ENCODE results near the gene EIF1.

EIF1 gene

DNA sequence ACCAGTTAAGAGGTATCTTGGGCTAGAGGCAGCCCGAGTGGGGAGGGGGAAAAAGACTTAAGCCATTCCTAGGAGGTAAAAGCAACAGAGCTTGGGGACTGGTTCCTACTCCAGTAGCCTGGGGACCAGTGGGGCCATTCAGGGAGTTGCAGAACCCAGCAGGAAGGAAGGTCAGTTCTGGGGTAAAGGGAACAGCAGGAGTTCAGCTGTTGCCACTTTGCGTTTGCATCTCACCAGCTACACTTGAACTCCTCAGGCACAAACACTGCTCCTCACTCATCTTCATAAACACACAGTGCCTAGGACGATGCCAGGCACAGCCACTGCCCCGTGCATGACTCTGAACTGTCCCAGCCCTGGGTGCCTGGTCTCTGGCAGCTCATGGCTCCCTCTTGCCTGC lies 41.8 kb downstream of the EIF1 start:
- no peak for ATAC-seq
- TF ChIP-seq ISL1 (CRISPR knock-in tag; IDR thresholded peaks at IDR 0.05) (no peak), ZNF565 (CRISPR knock-in tag; conservative IDR thresholded peaks at IDR 0.05; ENCODE audit: low read depth) (no peak), RARB (CRISPR knock-in tag; IDR thresholded peaks at IDR 0.05) (no peak), CSDC2 (CRISPR knock-in tag; IDR thresholded peaks at IDR 0.05) (no peak), ZFP3 (CRISPR knock-in tag; IDR thresholded peaks at IDR 0.05) (no peak), ZNF70 (CRISPR knock-in tag; IDR thresholded peaks at IDR 0.05) (no peak), OSR1 (CRISPR knock-in tag; IDR thresholded peaks at IDR 0.05) (no peak), TCF4 (CRISPR knock-in tag; IDR thresholded peaks at IDR 0.05; ENCODE audit: borderline replicate concordance) (no peak), ZC3H10 (CRISPR knock-in tag; IDR thresholded peaks at IDR 0.05) (no peak), ARNTL (CRISPR knock-in tag; IDR thresholded peaks at IDR 0.05; ENCODE audit: borderline replicate concordance, low read depth) (no peak), ESRRG (CRISPR knock-in tag; IDR thresholded peaks at IDR 0.05) (no peak)
- TF ChIP-seq, protein P1, sequence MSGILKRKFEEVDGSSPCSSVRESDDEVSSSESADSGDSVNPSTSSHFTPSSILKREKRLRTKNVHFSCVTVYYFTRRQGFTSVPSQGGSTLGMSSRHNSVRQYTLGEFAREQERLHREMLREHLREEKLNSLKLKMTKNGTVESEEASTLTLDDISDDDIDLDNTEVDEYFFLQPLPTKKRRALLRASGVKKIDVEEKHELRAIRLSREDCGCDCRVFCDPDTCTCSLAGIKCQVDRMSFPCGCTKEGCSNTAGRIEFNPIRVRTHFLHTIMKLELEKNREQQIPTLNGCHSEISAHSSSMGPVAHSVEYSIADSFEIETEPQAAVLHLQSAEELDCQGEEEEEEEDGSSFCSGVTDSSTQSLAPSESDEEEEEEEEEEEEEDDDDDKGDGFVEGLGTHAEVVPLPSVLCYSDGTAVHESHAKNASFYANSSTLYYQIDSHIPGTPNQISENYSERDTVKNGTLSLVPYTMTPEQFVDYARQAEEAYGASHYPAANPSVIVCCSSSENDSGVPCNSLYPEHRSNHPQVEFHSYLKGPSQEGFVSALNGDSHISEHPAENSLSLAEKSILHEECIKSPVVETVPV (CRISPR knock-in tag; IDR thresholded peaks at IDR 0.05), result no peak

DNA sequence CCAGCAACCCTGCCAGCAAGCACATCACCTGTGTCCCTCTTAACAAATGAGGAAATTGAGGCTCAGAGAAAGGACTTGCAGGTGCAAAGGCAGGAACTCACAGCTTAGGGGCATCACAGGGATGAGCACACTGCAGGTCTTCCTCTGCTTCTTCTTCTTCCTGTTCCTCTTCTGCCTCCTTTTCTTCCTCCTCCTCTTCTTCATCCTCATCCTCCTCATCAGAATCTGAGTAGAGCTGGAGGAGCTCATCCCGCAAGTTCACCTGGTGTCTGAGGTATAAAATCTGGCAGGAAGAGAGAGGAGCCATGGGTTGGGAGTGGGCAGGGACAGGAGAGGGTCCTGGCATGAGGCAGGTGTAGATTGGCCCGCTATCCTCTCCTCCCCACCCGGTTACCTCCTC lies 43.2 kb downstream of the EIF1 start:
- TF ChIP-seq GLIS3 (CRISPR knock-in tag; IDR thresholded peaks at IDR 0.05), result no peak
- TF ChIP-seq ARNTL (CRISPR knock-in tag; IDR thresholded peaks at IDR 0.05; ENCODE audit: borderline replicate concordance, low read depth), result no peak
- TF ChIP-seq ZNF8 (CRISPR knock-in tag; IDR thresholded peaks at IDR 0.05), result no peak
- no peak for TF ChIP-seq ISL1 (CRISPR knock-in tag; IDR thresholded peaks at IDR 0.05)
- no peak for TF ChIP-seq RARB (CRISPR knock-in tag; IDR thresholded peaks at IDR 0.05)
- no peak for ATAC-seq

DNA sequence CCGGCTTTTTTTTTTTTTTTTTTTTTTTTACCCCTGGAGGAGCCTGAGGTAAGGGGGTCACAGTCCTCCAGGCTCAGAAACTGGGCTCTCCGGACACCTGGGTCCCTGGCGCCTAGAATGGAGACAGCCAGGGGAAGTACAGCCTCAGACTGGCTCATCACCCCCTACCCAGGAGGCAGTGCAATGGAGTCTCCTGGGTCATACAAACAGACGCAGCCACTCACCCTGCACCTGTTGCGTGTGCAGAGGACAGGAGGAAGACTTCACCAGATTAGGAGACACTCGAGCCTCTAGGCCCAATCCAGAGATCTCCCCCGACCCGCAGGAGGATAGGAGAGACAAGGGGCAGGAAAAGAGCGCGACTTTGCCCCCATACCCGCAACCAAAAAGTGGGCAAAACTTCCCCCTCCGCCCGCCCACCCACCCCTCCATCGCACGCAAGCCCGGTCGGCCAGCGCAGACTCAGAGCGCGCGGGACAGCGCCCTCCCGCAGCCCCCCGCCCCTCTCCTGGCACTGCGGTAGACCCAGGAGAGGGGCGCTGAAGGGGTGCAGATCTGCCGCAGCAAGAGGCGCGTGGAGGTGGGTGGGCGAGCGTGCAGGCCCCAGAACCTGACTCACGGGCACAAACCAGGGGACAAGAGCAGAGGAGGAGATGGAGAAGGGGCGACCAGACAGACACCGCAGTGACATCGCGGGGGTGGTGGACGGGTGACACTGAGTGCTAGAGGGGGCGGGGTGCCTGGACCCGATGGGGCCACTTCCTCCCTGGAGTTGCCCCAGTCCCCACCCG lies 44.9 kb downstream of the EIF1 start:
- TF ChIP-seq ARNTL (CRISPR knock-in tag; IDR thresholded peaks at IDR 0.05; ENCODE audit: borderline replicate concordance, low read depth), result no peak
- TF ChIP-seq CSDC2 (CRISPR knock-in tag; IDR thresholded peaks at IDR 0.05), result no peak
- no peak for TF ChIP-seq CREB5 (CRISPR knock-in tag; IDR thresholded peaks at IDR 0.05; ENCODE audit: low read depth)
- no peak for TF ChIP-seq TOX (CRISPR knock-in tag; IDR thresholded peaks at IDR 0.05; ENCODE audit: borderline replicate concordance)
- no peak for ATAC-seq

DNA sequence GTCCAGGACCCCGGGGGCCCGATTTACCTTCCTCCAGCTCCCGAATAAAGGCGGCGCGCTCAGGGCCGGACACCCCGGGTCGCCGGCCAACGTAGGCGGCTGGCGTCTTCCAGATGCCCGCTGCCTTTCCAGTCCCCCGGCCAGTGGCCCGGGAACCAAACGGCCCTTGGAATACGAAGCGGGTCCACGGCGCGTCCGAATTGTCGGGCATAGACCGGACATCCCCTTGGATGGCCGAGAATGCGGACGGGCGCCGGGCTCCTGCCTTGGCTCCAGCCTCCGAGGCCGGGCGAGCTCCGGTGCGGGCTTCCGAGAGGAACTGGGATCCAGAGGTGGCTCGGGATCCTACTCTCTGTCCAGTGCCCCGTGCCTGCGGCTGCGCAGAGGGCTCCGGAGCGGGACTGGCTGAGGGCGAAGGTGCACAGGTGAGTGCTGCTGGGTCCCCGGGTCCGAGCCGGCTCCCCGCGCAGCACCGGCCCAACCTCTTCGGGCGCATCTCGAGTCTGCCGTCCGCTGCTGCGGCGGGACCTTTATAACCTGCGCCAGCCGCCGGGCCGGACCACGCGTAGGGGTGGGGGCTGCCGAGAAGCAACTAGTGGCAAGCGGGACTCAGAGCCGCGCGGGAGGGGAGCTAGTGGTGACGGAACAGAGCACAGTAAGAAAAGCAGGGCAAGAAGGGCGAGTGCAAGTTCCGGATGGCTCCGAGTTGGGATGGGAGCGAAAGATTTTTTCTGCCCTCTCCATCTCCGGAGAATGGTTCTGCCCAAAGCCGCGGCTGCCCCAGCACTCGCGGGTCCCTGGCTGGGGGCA lies 45.7 kb downstream of the EIF1 start, which contains the start of gene HAP1:
Gene HAP1 (minus strand): TSS at position 505 of the 810 bp plus-strand sequence. CDS start 9 bp downstream, at position 496.
- peak; percentile 58 for ATAC-seq
- no peak for TF ChIP-seq ZFP3 (CRISPR knock-in tag; IDR thresholded peaks at IDR 0.05)
- no peak for TF ChIP-seq SNAI2 (CRISPR knock-in tag; IDR thresholded peaks at IDR 0.05)
- TF ChIP-seq GLIS3 (CRISPR knock-in tag; IDR thresholded peaks at IDR 0.05), result no peak
- TF ChIP-seq ZFP30 (CRISPR knock-in tag; IDR thresholded peaks at IDR 0.05), result no peak
- no peak for TF ChIP-seq ARNTL (CRISPR knock-in tag; IDR thresholded peaks at IDR 0.05; ENCODE audit: borderline replicate concordance, low read depth)
- TF ChIP-seq, protein P2, sequence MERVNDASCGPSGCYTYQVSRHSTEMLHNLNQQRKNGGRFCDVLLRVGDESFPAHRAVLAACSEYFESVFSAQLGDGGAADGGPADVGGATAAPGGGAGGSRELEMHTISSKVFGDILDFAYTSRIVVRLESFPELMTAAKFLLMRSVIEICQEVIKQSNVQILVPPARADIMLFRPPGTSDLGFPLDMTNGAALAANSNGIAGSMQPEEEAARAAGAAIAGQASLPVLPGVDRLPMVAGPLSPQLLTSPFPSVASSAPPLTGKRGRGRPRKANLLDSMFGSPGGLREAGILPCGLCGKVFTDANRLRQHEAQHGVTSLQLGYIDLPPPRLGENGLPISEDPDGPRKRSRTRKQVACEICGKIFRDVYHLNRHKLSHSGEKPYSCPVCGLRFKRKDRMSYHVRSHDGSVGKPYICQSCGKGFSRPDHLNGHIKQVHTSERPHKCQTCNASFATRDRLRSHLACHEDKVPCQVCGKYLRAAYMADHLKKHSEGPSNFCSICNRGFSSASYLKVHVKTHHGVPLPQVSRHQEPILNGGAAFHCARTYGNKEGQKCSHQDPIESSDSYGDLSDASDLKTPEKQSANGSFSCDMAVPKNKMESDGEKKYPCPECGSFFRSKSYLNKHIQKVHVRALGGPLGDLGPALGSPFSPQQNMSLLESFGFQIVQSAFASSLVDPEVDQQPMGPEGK (CRISPR knock-in tag; IDR thresholded peaks at IDR 0.05; ENCODE audit: borderline replicate concordance), result no peak
- TF ChIP-seq PPARA (CRISPR knock-in tag; IDR thresholded peaks at IDR 0.05; ENCODE audit: borderline replicate concordance), result no peak
- no peak for TF ChIP-seq CSDC2 (CRISPR knock-in tag; IDR thresholded peaks at IDR 0.05)
- TF ChIP-seq, protein P3, sequence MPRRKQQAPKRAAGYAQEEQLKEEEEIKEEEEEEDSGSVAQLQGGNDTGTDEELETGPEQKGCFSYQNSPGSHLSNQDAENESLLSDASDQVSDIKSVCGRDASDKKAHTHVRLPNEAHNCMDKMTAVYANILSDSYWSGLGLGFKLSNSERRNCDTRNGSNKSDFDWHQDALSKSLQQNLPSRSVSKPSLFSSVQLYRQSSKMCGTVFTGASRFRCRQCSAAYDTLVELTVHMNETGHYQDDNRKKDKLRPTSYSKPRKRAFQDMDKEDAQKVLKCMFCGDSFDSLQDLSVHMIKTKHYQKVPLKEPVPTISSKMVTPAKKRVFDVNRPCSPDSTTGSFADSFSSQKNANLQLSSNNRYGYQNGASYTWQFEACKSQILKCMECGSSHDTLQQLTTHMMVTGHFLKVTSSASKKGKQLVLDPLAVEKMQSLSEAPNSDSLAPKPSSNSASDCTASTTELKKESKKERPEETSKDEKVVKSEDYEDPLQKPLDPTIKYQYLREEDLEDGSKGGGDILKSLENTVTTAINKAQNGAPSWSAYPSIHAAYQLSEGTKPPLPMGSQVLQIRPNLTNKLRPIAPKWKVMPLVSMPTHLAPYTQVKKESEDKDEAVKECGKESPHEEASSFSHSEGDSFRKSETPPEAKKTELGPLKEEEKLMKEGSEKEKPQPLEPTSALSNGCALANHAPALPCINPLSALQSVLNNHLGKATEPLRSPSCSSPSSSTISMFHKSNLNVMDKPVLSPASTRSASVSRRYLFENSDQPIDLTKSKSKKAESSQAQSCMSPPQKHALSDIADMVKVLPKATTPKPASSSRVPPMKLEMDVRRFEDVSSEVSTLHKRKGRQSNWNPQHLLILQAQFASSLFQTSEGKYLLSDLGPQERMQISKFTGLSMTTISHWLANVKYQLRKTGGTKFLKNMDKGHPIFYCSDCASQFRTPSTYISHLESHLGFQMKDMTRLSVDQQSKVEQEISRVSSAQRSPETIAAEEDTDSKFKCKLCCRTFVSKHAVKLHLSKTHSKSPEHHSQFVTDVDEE (CRISPR knock-in tag; IDR thresholded peaks at IDR 0.05), result no peak
- TF ChIP-seq OSR1 (CRISPR knock-in tag; IDR thresholded peaks at IDR 0.05), result no peak
- no peak for TF ChIP-seq ZC3H10 (CRISPR knock-in tag; IDR thresholded peaks at IDR 0.05)
- no peak for TF ChIP-seq BACH2 (CRISPR knock-in tag; IDR thresholded peaks at IDR 0.05; ENCODE audit: borderline replicate concordance)
- TF ChIP-seq ESRRG (CRISPR knock-in tag; IDR thresholded peaks at IDR 0.05), result no peak
- TF ChIP-seq RARB (CRISPR knock-in tag; IDR thresholded peaks at IDR 0.05), result no peak
- no peak for TF ChIP-seq TOX (CRISPR knock-in tag; IDR thresholded peaks at IDR 0.05; ENCODE audit: borderline replicate concordance)
- TF ChIP-seq, protein P1 (CRISPR knock-in tag; IDR thresholded peaks at IDR 0.05), result no peak
- TF ChIP-seq ZNF565 (CRISPR knock-in tag; conservative IDR thresholded peaks at IDR 0.05; ENCODE audit: low read depth), result no peak
- TF ChIP-seq ISL1 (CRISPR knock-in tag; IDR thresholded peaks at IDR 0.05), result no peak
- no peak for TF ChIP-seq CREB5 (CRISPR knock-in tag; IDR thresholded peaks at IDR 0.05; ENCODE audit: low read depth)
- no peak for TF ChIP-seq TCF4 (CRISPR knock-in tag; IDR thresholded peaks at IDR 0.05; ENCODE audit: borderline replicate concordance)

Measured in SK-N-SH treated with all-trans-retinoic acid at 6 μM for 48 hours (cell line).